Activated T-helper 17 cell treated with anti-CD3 and anti-CD28 coated beads, Interleukin-2, amount 50 U/mL, for 72 hours (primary cell): ENCODE measurements around the gene ZKSCAN2. TPM values are rescaled to one million over a fixed set of nuclear protein-coding genes. Genes with fewer than 3 reads are reported as not detected.

Experiments
- ATAC-seq: fragments of 150-1000 bp; cut with Tn5 transposase; replicated peaks from 2 replicates; pipeline ENCODE4 v1.10.0; 2021; ENCODE audit warnings: mild to moderate bottlenecking, moderate library complexity
- H3K27ac Mint-ChIP-seq: one replicate; pipeline ENCODE4 v1.8.0; 2022; ENCODE audit warnings: mixed read lengths
- H3K27me3 Mint-ChIP-seq: one replicate; pipeline ENCODE4 v1.8.0; 2022; ENCODE audit warnings: mixed read lengths
- H3K36me3 Mint-ChIP-seq: one replicate; pipeline ENCODE4 v1.8.0; 2022; ENCODE audit warnings: low read depth, mild to moderate bottlenecking, mixed read lengths
- H3K4me1 Mint-ChIP-seq: one replicate; pipeline ENCODE4 v1.8.0; 2022; ENCODE audit warnings: mixed read lengths
- H3K4me3 Mint-ChIP-seq: one replicate; pipeline ENCODE4 v1.8.0; 2022; ENCODE audit warnings: mild to moderate bottlenecking, mixed read lengths
- H3K9me3 Mint-ChIP-seq: one replicate; pipeline ENCODE4 v1.8.0; 2022; ENCODE audit warnings: mixed read lengths
- total RNA-seq, 2 donors: library from RNA; stranded (reverse); gene quantifications; one replicate each; pipeline ENCODE4 v1.2.3, GENCODE V29; 2022

ZKSCAN2 gene
- total RNA-seq, 2 donors from 2014 or later = 3.7 to 5.9 TPM

GRCh38 chr16:25210758-25211157 lies 46.9 kb downstream of the ZKSCAN2 start:
- Mint-ChIP-seq H3K4me1 (no peaks in the 10 kb centered on the region), H3K9me3 (no peaks in the 10 kb centered on the region), H3K4me3 (no peak overlapping the region), H3K36me3 (no peaks in the 10 kb centered on the region), H3K27me3 (no peaks in the 10 kb centered on the region), H3K27ac (no peak overlapping the region)
- peak; percentile 73 for ATAC-seq

GRCh38 chr16:25199457-25199856 lies 58.2 kb downstream of the ZKSCAN2 start:
- no peaks in the 10 kb centered on the region for H3K27me3 Mint-ChIP-seq
- H3K9me3 Mint-ChIP-seq = no peaks in the 10 kb centered on the region
- no peak overlapping the region for H3K4me3 Mint-ChIP-seq

DNA sequence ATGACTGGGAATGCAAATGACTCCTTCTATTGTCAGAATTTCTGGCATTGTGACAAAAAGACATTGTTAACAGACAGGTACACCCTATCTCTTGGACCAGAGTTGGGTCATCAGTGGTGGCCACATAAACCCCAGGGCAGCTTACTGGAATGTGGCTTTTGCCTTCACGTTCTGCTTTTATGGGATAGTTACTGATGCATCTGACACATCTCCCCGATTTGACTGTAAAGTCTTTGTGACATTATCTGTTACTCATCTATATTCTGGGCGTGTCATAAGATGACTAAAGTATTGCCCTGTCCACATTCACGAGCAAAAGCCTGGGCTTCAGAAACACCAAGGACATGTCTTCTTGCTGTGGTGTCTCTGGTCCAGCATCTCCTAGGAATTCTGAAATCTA lies 59.6 kb downstream of the ZKSCAN2 start:
- H3K36me3 Mint-ChIP-seq = no peaks in the 10 kb centered on the region
- no peaks in the 10 kb centered on the region for H3K9me3 Mint-ChIP-seq
- H3K27me3 Mint-ChIP-seq = no peaks in the 10 kb centered on the region
- H3K4me3 Mint-ChIP-seq = no peak overlapping the region
- H3K4me1 Mint-ChIP-seq = no peaks in the 10 kb centered on the region
- H3K27ac Mint-ChIP-seq = no peak overlapping the region
- ATAC-seq = peak; percentile 23

More at GRCh38 chr16:25199457-25199856, 58.2 kb downstream of the ZKSCAN2 start:
- no peak overlapping the region for H3K27ac Mint-ChIP-seq
- no peak for ATAC-seq
- H3K4me1 Mint-ChIP-seq = no peaks in the 10 kb centered on the region
- no peaks in the 10 kb centered on the region for H3K36me3 Mint-ChIP-seq

DNA sequence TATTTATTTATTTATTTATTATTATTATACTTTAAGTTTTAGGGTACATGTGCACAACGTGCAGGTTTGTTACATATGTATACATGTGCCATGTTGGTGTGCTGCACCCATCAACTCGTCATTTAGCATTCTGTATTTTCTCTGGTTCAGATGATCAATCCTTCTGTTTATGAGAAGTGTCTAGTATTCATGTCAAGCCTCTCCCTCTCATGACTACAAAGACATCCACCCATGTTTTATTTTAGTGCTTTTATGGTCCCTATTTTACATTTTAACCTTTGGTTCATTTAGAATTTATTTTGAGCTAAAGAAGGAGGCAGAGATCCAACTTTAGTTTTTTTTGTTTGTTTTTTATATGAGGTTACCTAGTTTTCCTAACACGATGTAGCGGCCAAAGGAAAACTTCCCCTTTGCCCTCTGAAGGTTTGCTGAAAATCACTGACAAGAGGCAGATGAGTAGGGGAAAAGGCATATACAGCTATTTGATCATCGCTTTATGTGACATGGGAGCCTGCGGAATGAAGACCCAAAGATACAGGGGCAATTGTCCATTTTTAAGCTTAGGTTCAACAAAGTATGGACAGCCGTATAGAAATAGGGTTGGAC lies 63.3 kb downstream of the ZKSCAN2 start:
- no peaks in the 10 kb centered on the region for H3K4me1 Mint-ChIP-seq
- no peaks in the 10 kb centered on the region for H3K9me3 Mint-ChIP-seq
- H3K36me3 Mint-ChIP-seq = no peaks in the 10 kb centered on the region
- no peaks in the 10 kb centered on the region for H3K27me3 Mint-ChIP-seq
- H3K4me3 Mint-ChIP-seq = no peak overlapping the region
- H3K27ac Mint-ChIP-seq = no peak overlapping the region
- ATAC-seq = no peak

GRCh38 chr16:25192096-25192495 lies 65.5 kb downstream of the ZKSCAN2 start:
- no peaks in the 10 kb centered on the region for H3K4me1 Mint-ChIP-seq
- no peak overlapping the region for H3K4me3 Mint-ChIP-seq
- H3K27me3 Mint-ChIP-seq = no peaks in the 10 kb centered on the region
- H3K27ac Mint-ChIP-seq = no peak overlapping the region
- H3K9me3 Mint-ChIP-seq = no peaks in the 10 kb centered on the region
- ATAC-seq = no peak
- H3K36me3 Mint-ChIP-seq = no peaks in the 10 kb centered on the region

GRCh38 chr16:25189305-25189704 lies 68.3 kb downstream of the ZKSCAN2 start:
- no peak overlapping the region for H3K4me3 Mint-ChIP-seq
- no peaks in the 10 kb centered on the region for H3K4me1 Mint-ChIP-seq
- no peak overlapping the region for H3K27ac Mint-ChIP-seq
- H3K27me3 Mint-ChIP-seq = no peaks in the 10 kb centered on the region
- no peak for ATAC-seq
- no peaks in the 10 kb centered on the region for H3K36me3 Mint-ChIP-seq
- H3K9me3 Mint-ChIP-seq = no peaks in the 10 kb centered on the region

GRCh38 chr16:25187491-25187795 lies 70.2 kb downstream of the ZKSCAN2 start:
- no peak overlapping the region for H3K27ac Mint-ChIP-seq
- no peaks in the 10 kb centered on the region for H3K9me3 Mint-ChIP-seq
- H3K27me3 Mint-ChIP-seq = no peaks in the 10 kb centered on the region
- no peak for ATAC-seq
- H3K4me1 Mint-ChIP-seq = no peaks in the 10 kb centered on the region
- no peak overlapping the region for H3K4me3 Mint-ChIP-seq
- H3K36me3 Mint-ChIP-seq = no peaks in the 10 kb centered on the region

Other genes starting within 250 kb of the ZKSCAN2 start
- 10 to 100 TPM; 47.7 to 73.8 TPM for gene ARHGAP17, start 242.5 kb downstream of the ZKSCAN2 start, total RNA-seq
- 10 to 100 TPM; 33.9 to 43.0 TPM for gene LCMT1, start 146.1 kb downstream of the ZKSCAN2 start, total RNA-seq
- gene AQP8, start 40.9 kb downstream of the ZKSCAN2 start, total RNA-seq = not detected